K562 (cell line): ENCODE measurements around the gene PPP1R3C. TPM values are rescaled to one million over a fixed set of nuclear protein-coding genes. Genes with fewer than 3 reads are reported as not detected.

Experiments
- ASH1L ChIP-seq: fragments of 450-650 bp; IDR thresholded peaks from 2 replicates; pipeline ENCODE4 v1.6.1; 2018; ENCODE audit warnings: borderline replicate concordance, mild to moderate bottlenecking, low read depth; ENCODE audit not compliant: partially characterized antibody
- EP400 ChIP-seq: fragments of 450-650 bp; IDR thresholded peaks from 2 replicates; pipeline ENCODE4 v1.6.1; 2017; ENCODE audit warnings: antibody characterized with exemption, mild to moderate bottlenecking, moderate library complexity
- FIP1L1 ChIP-seq: fragments of 200-400 bp; formaldehyde crosslinking; IDR thresholded peaks from 2 replicates; pipeline ENCODE4 v1.6.1; 2018; ENCODE audit warnings: mild to moderate bottlenecking, low read depth, low read length; ENCODE audit not compliant: poor library complexity, severe bottlenecking
- HLTF ChIP-seq: fragments of 450-650 bp; IDR thresholded peaks from 2 replicates; pipeline ENCODE4 v1.6.1; 2016
- PML ChIP-seq: IDR thresholded peaks from 2 replicates; pipeline ENCODE4 v1.6.1; 2012; ENCODE audit warnings: low read length, inconsistent platforms
- POLR2H ChIP-seq: IDR thresholded peaks from 2 replicates; pipeline ENCODE4 v1.6.1; 2016; ENCODE audit warnings: missing genetic modification characterization, low read depth, mild to moderate bottlenecking, control low read depth, missing compliant biosample characterization, moderate library complexity
- RBM15 ChIP-seq: fragments of 200-400 bp; formaldehyde crosslinking; IDR thresholded peaks from 2 replicates; pipeline ENCODE4 v1.6.1; 2018; ENCODE audit warnings: mild to moderate bottlenecking, low read length, moderate library complexity; ENCODE audit not compliant: insufficient read depth
- TBL1XR1 ChIP-seq, 2 experiments: IDR thresholded peaks; 2 replicates each; pipeline ENCODE4 v1.6.1; 2012; ENCODE audit warnings: improper control_type of control experiment in 2 of 2, low read length in 2 of 2, mild to moderate bottlenecking in 1 of 2
- ZNF134 ChIP-seq: fragments of 250-450 bp; sonication (Bioruptor Pico); conservative IDR thresholded peaks from 2 replicates; pipeline ENCODE4 v1.4.0; 2020
- ZNF561 ChIP-seq: fragments of 450-650 bp; formaldehyde crosslinking; conservative IDR thresholded peaks from 2 replicates; pipeline ENCODE4 v1.4.0; 2020; ENCODE audit warnings: mild to moderate bottlenecking, moderate library complexity
- polyA plus RNA-seq, 8 experiments: library from polyadenylated mRNA; depleted of rRNA in 4 of 8; stranded (reverse) in 5 of 8; unstranded in 3 of 8; fragments of >200 nt; fragmentation: Nextera tagmentation in 2 of 8; fragmentation: Illumina TruSeq in 1 of 8; extraction: Ambion mirVana in 2 of 8; extraction: Trizol in 1 of 8; gene quantifications; 2 replicates each; pipeline versions ENCODE4 v1.2.1 to v1.2.3, GENCODE V29; 2011 to 2014; ENCODE audit warnings: inconsistent platforms in 1 of 8, missing spikeins in 1 of 8
- total RNA-seq, 7 experiments: library from RNA; depleted of rRNA in 6 of 7; stranded (reverse); fragments of >200 nt in 6 of 7; fragmentation: Illumina TruSeq in 2 of 7; extraction: Trizol in 2 of 7; gene quantifications; 2 replicates each; pipeline versions ENCODE4 v1.2.1 to v1.2.3, GENCODE V29; 2011 to 2021; ENCODE audit warnings: low replicate concordance in 1 of 7
- TF ChIP-seq, protein P1 (sequence below): fragments of 250-450 bp; sonication (Bioruptor Pico); IDR thresholded peaks from 2 replicates; pipeline ENCODE4 v1.4.0; 2020
- TF ChIP-seq, protein P2 (sequence below): sonication (generic); formaldehyde crosslinking; IDR thresholded peaks from 2 replicates; pipeline ENCODE4 v1.8.0; 2022; ENCODE audit warnings: missing genetic modification reagents, mild to moderate bottlenecking, borderline replicate concordance
- TF ChIP-seq, protein P3 (sequence below), 3 experiments: fragments of 200-800 bp in 1 of 3; fragments of 250-450 bp in 1 of 3; fragments of 450-650 bp in 1 of 3; sonication (Bioruptor Pico) in 1 of 3; sonication (Bioruptor generic) in 1 of 3; formaldehyde crosslinking in 1 of 3; IDR thresholded peaks; 2 replicates each; pipeline versions ENCODE4 v1.6.1 to v1.8.0; 2016 to 2022; ENCODE audit warnings: mild to moderate bottlenecking in 2 of 3, missing genetic modification characterization in 2 of 3, missing compliant biosample characterization in 1 of 3, moderate library complexity in 1 of 3
- TF ChIP-seq, protein P4 (sequence below): sonication (generic); formaldehyde crosslinking; IDR thresholded peaks from 2 replicates; pipeline ENCODE4 v1.8.1; 2023; ENCODE audit warnings: mild to moderate bottlenecking, missing genetic modification reagents, moderate library complexity

PPP1R3C gene
- total and polyA plus RNA-seq, 9 of the 15 experiments (the other 6 are each of a cell fraction or from before 2014, with no cell fraction given), result 0.06 to 0.24 (median 0.12) TPM; not detected in 3

DNA sequence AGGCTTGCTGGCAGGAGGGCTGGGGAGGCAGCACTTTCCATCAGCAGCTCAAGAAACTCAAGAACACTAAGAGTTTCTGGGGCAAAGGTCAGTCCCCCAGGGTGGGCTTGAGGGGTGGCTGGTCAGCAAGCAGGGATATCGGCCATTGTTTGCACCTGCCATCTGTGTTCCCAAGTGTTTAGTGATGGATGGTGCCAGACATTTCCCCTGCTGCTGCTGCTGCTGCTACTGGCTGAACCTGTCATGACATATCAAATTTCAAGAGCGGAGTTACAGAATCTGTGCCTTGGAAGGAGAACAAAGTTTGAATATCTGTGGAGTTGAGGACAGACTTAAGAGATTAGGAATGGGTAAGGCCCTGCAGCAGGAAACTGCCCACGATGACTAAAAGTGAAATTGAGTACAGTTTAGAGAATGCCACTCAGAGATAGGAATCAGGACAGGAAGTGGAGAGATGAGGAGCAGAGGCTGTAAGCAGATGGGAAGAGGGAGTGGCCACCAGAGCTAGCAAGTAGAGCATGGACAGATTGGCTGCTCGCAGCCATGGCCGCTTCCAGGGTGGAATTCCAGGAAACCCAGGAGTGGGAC is 39.2 kb upstream of the PPP1R3C start (continued):
- no peak for TF ChIP-seq ZNF134 (CRISPR knock-in tag)
- TF ChIP-seq HLTF, result no peak
- TF ChIP-seq, protein P1, sequence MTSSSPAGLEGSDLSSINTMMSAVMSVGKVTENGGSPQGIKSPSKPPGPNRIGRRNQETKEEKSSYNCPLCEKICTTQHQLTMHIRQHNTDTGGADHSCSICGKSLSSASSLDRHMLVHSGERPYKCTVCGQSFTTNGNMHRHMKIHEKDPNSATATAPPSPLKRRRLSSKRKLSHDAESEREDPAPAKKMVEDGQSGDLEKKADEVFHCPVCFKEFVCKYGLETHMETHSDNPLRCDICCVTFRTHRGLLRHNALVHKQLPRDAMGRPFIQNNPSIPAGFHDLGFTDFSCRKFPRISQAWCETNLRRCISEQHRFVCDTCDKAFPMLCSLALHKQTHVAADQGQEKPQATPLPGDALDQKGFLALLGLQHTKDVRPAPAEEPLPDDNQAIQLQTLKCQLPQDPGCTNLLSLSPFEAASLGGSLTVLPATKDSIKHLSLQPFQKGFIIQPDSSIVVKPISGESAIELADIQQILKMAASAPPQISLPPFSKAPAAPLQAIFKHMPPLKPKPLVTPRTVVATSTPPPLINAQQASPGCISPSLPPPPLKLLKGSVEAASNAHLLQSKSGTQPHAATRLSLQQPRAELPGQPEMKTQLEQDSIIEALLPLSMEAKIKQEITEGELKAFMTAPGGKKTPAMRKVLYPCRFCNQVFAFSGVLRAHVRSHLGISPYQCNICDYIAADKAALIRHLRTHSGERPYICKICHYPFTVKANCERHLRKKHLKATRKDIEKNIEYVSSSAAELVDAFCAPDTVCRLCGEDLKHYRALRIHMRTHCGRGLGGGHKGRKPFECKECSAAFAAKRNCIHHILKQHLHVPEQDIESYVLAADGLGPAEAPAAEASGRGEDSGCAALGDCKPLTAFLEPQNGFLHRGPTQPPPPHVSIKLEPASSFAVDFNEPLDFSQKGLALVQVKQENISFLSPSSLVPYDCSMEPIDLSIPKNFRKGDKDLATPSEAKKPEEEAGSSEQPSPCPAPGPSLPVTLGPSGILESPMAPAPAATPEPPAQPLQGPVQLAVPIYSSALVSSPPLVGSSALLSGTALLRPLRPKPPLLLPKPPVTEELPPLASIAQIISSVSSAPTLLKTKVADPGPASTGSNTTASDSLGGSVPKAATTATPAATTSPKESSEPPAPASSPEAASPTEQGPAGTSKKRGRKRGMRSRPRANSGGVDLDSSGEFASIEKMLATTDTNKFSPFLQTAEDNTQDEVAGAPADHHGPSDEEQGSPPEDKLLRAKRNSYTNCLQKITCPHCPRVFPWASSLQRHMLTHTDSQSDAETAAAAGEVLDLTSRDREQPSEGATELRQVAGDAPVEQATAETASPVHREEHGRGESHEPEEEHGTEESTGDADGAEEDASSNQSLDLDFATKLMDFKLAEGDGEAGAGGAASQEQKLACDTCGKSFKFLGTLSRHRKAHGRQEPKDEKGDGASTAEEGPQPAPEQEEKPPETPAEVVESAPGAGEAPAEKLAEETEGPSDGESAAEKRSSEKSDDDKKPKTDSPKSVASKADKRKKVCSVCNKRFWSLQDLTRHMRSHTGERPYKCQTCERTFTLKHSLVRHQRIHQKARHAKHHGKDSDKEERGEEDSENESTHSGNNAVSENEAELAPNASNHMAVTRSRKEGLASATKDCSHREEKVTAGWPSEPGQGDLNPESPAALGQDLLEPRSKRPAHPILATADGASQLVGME, result no peak
- TF ChIP-seq TBL1XR1 (IDR thresholded peaks at IDR 0.05; ENCODE audit: low read length in 2 of 2), result peak in 1 of 2 experiments; percentile 14; a peak in 1 of 4 replicates
- TF ChIP-seq, protein P2, sequence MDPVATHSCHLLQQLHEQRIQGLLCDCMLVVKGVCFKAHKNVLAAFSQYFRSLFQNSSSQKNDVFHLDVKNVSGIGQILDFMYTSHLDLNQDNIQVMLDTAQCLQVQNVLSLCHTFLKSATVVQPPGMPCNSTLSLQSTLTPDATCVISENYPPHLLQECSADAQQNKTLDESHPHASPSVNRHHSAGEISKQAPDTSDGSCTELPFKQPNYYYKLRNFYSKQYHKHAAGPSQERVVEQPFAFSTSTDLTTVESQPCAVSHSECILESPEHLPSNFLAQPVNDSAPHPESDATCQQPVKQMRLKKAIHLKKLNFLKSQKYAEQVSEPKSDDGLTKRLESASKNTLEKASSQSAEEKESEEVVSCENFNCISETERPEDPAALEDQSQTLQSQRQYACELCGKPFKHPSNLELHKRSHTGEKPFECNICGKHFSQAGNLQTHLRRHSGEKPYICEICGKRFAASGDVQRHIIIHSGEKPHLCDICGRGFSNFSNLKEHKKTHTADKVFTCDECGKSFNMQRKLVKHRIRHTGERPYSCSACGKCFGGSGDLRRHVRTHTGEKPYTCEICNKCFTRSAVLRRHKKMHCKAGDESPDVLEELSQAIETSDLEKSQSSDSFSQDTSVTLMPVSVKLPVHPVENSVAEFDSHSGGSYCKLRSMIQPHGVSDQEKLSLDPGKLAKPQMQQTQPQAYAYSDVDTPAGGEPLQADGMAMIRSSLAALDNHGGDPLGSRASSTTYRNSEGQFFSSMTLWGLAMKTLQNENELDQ (CRISPR knock-in tag), result no peak
- TF ChIP-seq FIP1L1, result no peak
- TF ChIP-seq ZNF561 (CRISPR knock-in tag), result no peak
- TF ChIP-seq, protein P3, sequence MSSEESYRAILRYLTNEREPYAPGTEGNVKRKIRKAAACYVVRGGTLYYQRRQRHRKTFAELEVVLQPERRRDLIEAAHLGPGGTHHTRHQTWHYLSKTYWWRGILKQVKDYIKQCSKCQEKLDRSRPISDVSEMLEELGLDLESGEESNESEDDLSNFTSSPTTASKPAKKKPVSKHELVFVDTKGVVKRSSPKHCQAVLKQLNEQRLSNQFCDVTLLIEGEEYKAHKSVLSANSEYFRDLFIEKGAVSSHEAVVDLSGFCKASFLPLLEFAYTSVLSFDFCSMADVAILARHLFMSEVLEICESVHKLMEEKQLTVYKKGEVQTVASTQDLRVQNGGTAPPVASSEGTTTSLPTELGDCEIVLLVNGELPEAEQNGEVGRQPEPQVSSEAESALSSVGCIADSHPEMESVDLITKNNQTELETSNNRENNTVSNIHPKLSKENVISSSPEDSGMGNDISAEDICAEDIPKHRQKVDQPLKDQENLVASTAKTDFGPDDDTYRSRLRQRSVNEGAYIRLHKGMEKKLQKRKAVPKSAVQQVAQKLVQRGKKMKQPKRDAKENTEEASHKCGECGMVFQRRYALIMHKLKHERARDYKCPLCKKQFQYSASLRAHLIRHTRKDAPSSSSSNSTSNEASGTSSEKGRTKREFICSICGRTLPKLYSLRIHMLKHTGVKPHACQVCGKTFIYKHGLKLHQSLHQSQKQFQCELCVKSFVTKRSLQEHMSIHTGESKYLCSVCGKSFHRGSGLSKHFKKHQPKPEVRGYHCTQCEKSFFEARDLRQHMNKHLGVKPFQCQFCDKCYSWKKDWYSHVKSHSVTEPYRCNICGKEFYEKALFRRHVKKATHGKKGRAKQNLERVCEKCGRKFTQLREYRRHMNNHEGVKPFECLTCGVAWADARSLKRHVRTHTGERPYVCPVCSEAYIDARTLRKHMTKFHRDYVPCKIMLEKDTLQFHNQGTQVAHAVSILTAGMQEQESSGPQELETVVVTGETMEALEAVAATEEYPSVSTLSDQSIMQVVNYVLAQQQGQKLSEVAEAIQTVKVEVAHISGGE (CRISPR knock-in tag; IDR thresholded peaks at IDR 0.05), result no peak
- TF ChIP-seq, protein P4, sequence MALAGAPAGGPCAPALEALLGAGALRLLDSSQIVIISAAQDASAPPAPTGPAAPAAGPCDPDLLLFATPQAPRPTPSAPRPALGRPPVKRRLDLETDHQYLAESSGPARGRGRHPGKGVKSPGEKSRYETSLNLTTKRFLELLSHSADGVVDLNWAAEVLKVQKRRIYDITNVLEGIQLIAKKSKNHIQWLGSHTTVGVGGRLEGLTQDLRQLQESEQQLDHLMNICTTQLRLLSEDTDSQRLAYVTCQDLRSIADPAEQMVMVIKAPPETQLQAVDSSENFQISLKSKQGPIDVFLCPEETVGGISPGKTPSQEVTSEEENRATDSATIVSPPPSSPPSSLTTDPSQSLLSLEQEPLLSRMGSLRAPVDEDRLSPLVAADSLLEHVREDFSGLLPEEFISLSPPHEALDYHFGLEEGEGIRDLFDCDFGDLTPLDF (CRISPR knock-in tag), result no peak
- TF ChIP-seq PML, result no peak
- no peak for TF ChIP-seq EP400
- TF ChIP-seq POLR2H (tag), result peak; percentile 49; the same call in 1 of the 2 replicates
- no peak for TF ChIP-seq ASH1L
- TF ChIP-seq RBM15, result no peak
